GM12875 (cell line): ENCODE results near the gene CAPZB.

Source experiments
- H3K4me3 ChIP-seq: one replicate; pipeline ENCODE4 v1.5.1; 2011; ENCODE audit warnings: low read depth, low read length, control low read depth
- TF ChIP-seq, protein P1 (sequence below): IDR thresholded peaks from 2 replicates; pipeline ENCODE4 v1.5.1; 2011; ENCODE audit warnings: low read depth, mild to moderate bottlenecking, control low read depth, inconsistent platforms, low read length, moderate library complexity, borderline replicate concordance; ENCODE audit not compliant: insufficient read depth

Gene CAPZB

DNA sequence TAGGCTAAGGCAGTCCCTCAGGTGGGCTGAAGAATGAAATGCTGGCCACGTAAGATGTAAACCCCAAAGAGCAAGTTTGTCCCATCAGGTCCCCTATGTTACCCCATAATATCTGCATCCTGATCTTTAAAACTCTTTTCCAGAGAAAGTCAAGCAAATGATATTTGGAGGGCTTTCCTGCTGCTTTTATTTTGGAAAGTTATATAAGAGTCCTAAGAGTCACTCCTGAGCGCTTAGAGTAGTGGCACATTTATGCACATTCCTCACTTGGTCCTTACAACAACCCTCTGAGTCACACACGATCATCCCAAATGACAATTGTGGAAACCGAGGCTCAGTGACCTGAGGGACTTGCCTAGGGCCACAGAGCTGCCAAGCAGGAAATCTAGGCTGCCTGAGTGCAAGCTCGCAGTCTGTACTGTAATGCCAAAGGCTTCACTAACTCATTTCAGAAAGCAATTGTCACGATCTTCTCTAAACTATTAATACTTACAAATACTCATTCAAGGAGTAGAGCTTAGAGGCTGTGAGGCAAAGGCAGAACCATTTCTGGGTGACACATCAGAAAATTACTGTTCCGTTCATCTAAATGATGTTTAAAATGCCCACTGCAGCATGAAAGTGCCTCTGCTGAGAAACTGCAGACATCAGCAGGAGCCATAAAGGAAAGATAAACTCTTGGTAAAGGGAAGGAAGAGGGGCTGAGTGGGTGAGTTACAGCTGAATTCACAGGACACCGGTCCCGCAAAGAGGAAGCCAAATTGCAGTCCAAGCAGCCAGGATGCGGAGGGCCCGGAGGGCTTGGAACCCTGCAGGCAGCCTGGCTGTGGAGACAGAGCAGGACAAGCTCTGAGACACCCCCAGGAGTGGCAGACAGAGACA lies 30.8 kb downstream of the CAPZB start:
- TF ChIP-seq, protein P1, sequence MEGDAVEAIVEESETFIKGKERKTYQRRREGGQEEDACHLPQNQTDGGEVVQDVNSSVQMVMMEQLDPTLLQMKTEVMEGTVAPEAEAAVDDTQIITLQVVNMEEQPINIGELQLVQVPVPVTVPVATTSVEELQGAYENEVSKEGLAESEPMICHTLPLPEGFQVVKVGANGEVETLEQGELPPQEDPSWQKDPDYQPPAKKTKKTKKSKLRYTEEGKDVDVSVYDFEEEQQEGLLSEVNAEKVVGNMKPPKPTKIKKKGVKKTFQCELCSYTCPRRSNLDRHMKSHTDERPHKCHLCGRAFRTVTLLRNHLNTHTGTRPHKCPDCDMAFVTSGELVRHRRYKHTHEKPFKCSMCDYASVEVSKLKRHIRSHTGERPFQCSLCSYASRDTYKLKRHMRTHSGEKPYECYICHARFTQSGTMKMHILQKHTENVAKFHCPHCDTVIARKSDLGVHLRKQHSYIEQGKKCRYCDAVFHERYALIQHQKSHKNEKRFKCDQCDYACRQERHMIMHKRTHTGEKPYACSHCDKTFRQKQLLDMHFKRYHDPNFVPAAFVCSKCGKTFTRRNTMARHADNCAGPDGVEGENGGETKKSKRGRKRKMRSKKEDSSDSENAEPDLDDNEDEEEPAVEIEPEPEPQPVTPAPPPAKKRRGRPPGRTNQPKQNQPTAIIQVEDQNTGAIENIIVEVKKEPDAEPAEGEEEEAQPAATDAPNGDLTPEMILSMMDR = no peak
- no peak overlapping the region for H3K4me3 ChIP-seq

DNA sequence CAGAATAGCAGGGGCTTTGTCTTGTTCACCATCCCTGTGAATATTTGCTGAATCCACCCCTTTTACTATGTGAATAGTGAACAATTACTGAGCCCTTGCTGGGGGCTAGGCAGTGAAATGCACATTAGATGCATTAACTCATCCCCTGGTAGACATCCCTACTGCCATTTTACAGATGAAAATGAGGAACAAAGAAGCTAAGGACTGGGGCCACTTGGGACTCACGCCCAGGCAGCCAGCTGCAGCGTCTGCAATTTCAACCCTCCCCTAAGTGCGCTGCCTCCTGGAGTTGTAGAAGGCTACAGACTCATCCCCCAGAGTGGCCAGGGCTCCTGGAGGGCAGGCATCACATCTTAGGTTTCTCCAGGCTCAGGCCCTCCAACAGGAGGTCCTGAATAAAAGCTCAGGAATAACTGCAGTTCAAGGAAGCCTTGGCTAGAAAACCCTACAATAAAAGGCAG lies 31.6 kb downstream of the CAPZB start:
- H3K4me3 ChIP-seq = no peak overlapping the region
- TF ChIP-seq, protein P1 = no peak

DNA sequence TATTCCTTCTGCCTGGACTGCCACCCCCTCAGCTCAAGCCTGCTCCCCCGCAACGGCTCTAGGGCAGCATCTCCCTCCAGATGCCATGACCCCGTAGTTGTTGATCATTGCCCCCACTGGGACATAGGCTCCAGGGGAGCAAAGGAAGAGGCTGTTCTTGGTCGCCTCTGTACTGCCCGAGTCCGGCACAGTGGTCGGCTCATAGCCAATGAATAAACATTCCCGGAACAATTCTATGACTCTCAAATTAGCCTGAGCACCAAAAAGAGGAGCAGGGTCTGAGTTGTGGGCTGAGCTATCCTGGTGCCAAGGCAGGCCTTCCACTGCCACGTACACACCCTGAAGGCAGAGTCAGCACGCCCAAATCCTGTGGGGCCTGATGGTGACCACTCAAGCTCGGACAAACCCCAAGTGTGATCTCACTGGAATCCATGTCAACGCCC lies 33.1 kb downstream of the CAPZB start:
- TF ChIP-seq, protein P1 = no peak
- no peak overlapping the region for H3K4me3 ChIP-seq

DNA sequence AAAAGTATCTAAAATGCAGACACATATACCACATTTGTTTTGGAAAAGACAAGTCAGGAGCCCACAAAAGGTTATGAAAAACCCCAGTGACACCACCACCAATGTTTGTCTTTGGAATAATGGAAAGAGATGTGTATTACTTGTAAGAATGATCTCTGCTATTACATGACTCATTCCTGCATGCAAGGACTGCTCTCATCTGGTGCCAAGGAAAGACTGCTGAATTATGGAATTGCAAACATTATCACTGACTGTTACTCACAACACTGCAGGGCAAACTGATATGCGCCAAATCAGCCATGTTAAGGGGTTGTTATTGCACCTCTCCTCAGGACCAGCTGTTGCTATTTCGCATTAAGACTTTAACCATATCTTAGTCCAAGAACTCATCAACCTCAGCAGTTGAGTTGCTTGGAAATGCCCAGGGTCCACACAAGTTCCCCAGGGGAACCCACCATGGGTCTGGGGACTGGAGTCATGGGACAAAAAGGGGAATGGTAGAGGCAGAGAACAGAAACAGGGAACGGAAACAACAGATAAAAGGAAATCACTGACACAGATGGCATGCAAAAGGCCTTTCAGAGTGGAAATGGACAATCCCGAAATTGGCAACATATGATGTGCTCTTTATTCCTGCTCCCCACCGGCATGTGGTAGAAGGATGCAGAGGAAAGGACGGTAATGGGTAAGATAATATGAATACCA lies 34.4 kb downstream of the CAPZB start:
- TF ChIP-seq, protein P1 = no peak
- no peak overlapping the region for H3K4me3 ChIP-seq

DNA sequence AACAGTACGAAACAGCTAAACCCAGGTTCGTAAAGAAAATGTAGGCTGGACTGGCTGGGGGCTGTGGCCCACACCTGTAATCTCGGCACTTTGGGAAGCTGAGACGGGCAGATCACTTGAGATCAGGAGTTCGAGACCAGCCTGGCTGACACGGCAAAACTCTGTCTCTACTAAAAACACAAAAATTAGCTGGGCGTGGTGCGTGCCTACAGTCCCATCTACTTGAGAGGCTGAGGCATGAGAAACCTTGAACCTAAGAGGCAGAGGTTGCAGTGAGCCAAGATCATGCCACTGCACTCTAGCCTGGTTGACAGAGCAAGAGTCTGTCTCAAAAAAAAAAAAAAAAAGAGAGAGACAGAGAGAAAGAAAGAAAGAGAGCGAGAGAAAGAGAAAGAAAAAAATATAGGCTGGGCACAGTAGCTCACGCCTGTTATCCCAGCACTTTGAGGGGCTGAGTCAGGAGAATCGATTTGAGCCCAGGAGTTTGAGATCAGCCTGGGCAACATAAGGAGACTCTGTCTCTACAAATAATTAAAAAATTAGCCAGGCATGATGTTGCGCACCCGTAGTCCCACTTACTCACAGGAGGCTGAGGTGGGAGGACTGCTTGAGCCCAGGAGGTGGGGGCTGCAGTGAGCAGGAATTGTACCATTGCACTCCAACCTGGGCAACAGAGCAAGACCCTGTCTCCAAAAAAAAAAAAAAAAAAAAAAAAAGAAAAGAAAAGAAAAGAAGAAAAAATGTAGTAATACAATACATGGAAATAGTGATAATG lies 35.7 kb downstream of the CAPZB start:
- TF ChIP-seq, protein P1 = no peak
- H3K4me3 ChIP-seq = no peak overlapping the region

DNA sequence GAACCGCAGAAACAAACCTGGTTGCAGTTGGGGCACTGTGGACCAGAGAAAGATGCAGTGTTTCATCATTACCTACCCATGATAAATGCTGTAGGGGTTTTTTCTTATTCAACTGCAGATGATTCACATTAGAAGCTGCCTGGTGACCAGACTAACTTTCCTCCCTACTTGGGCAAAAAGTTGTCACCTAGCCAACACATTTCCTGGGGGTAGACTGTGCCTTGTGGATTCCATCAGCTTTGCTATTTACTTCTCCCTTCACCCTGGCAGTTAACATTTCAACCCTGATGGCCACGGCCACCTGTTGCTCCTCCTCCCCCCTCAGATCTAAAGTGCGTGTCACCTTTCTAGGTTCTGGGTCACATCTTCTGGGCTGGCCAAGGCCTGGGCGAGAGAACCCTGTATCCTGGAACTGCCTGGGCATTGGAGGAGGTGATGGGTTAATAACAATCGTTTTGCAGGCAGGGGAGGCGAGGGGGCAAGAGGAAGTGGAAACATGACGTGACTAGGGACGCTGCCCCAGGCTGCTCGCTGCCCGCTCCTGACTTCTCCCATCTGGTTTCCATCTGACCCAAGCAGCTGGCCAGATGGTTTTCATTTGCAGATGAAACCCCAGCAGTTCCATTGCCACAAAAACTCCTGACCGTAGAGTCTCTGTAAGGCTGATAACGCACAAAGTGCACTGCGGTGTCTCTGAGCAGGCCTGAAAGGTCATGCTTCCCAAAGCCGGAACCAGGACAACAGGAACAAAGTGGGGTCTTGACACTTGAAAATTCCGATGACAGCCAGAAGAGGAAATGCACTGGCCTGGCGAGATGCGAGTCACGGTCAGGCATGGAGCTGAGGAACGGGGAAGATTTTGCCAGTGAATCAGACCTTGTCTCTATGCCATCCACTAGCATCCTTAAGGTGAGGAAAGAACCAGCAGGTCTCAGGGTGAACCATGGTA lies 36.6 kb downstream of the CAPZB start:
- TF ChIP-seq, protein P1 = no peak
- no peak overlapping the region for H3K4me3 ChIP-seq
